Measurements from ENCODE around the gene CTXN1. TPM values are rescaled to one million over a fixed set of nuclear protein-coding genes. Genes with fewer than 3 reads are reported as not detected.

CTXN1 gene
- total RNA-seq, 1 donor from 2014 or later, result 90.6 TPM

GRCh38 chr19:7914099-7914498 is 11.8 kb downstream of the CTXN1 start:
- H3K36me3 Mint-ChIP-seq (ENCODE audit: unreplicated experiment), result no peaks in the 10 kb centered on the region
- TF ChIP-seq CTCF (IDR thresholded peaks at IDR 0.05; ENCODE audit: partially characterized antibody, unreplicated experiment), result no peak
- H3K27me3 Mint-ChIP-seq (ENCODE audit: unreplicated experiment), result peaks cover 18% of the 10 kb centered on the region

GRCh38 chr19:7913652-7914051 is 12.3 kb downstream of the CTXN1 start:
- Mint-ChIP-seq H3K36me3 (ENCODE audit: unreplicated experiment) (no peaks in the 10 kb centered on the region), H3K9me3 (ENCODE audit: unreplicated experiment) (peaks cover 2% of the 10 kb centered on the region), H3K27ac (ENCODE audit: unreplicated experiment) (no peak overlapping the region), H3K4me1 (ENCODE audit: low read depth, unreplicated experiment) (peaks cover 2% of the 10 kb centered on the region), H3K27me3 (ENCODE audit: unreplicated experiment) (peaks cover 18% of the 10 kb centered on the region), H3K4me3 (ENCODE audit: unreplicated experiment) (no peak overlapping the region)
- no peak for TF ChIP-seq CTCF (IDR thresholded peaks at IDR 0.05; ENCODE audit: partially characterized antibody, unreplicated experiment)
- DNase-seq, result no peak

More at GRCh38 chr19:7914099-7914498, 11.8 kb downstream of the CTXN1 start:
- Mint-ChIP-seq H3K4me1 (ENCODE audit: low read depth, unreplicated experiment) (peaks cover 2% of the 10 kb centered on the region), H3K27ac (ENCODE audit: unreplicated experiment) (no peak overlapping the region), H3K9me3 (ENCODE audit: unreplicated experiment) (peaks cover 2% of the 10 kb centered on the region), H3K4me3 (ENCODE audit: unreplicated experiment) (no peak overlapping the region)
- peak; percentile 12 for DNase-seq

- Mint-ChIP-seq H3K4me3 (ENCODE audit: unreplicated experiment) (no peak overlapping the region), H3K4me1 (ENCODE audit: low read depth, unreplicated experiment) (peaks cover 2% of the 10 kb centered on the region), H3K27me3 (ENCODE audit: unreplicated experiment) (peaks cover 13% of the 10 kb centered on the region), H3K36me3 (ENCODE audit: unreplicated experiment) (no peaks in the 10 kb centered on the region), H3K27ac (ENCODE audit: unreplicated experiment) (no peak overlapping the region), H3K9me3 (ENCODE audit: unreplicated experiment) (peaks cover 2% of the 10 kb centered on the region)
- peak; percentile 12 for DNase-seq
- TF ChIP-seq CTCF (IDR thresholded peaks at IDR 0.05; ENCODE audit: partially characterized antibody, unreplicated experiment), result no peak
Measured at GRCh38 chr19:7912697-7913564, 13.0 kb downstream of the CTXN1 start.

- no peak overlapping the region for H3K4me3 Mint-ChIP-seq (ENCODE audit: unreplicated experiment)
- H3K27me3 Mint-ChIP-seq (ENCODE audit: unreplicated experiment), result peaks cover 13% of the 10 kb centered on the region
- DNase-seq, result peak; percentile 8
- TF ChIP-seq CTCF (IDR thresholded peaks at IDR 0.05; ENCODE audit: partially characterized antibody, unreplicated experiment), result no peak
- H3K9me3 Mint-ChIP-seq (ENCODE audit: unreplicated experiment), result peaks cover 3% of the 10 kb centered on the region
- H3K4me1 Mint-ChIP-seq (ENCODE audit: low read depth, unreplicated experiment), result peaks cover 2% of the 10 kb centered on the region
- no peaks in the 10 kb centered on the region for H3K36me3 Mint-ChIP-seq (ENCODE audit: unreplicated experiment)
- H3K27ac Mint-ChIP-seq (ENCODE audit: unreplicated experiment), result no peak overlapping the region
Measured at GRCh38 chr19:7912144-7912696, 13.7 kb downstream of the CTXN1 start.
